T-helper 1 cell treated with Interleukin-12 subunit alpha and Interleukin-12 subunit beta and Interleukin-4 antibody, amounts not matched to agents 30 μg/mL and 1 μg/mL, for 36 hours (primary cell): ENCODE measurements around the gene MMP19.
"Not testable (repeated sequence)": the region's sequence is repeated elsewhere in the genome, so short reads cannot be mapped to it uniquely, and the experiment has no call there.

ENCODE experiments used
- H3K27ac Mint-ChIP-seq: one replicate; pipeline ENCODE4 v1.8.0; 2021; ENCODE audit warnings: mild to moderate bottlenecking, mixed read lengths
- H3K27me3 Mint-ChIP-seq: one replicate; pipeline ENCODE4 v1.8.0; 2021; ENCODE audit warnings: low read depth, mixed read lengths
- H3K36me3 Mint-ChIP-seq: one replicate; pipeline ENCODE4 v1.8.0; 2021; ENCODE audit warnings: low read depth, mixed read lengths
- H3K4me1 Mint-ChIP-seq: one replicate; pipeline ENCODE4 v1.8.0; 2021; ENCODE audit warnings: low read depth, mixed read lengths
- H3K4me3 Mint-ChIP-seq: one replicate; pipeline ENCODE4 v1.8.0; 2021; ENCODE audit warnings: mild to moderate bottlenecking, moderate library complexity, mixed read lengths
- H3K9me3 Mint-ChIP-seq: one replicate; pipeline ENCODE4 v1.8.0; 2021; ENCODE audit warnings: mixed read lengths

Gene MMP19

GRCh38 chr12:55850401-55850800 lies 7.7 kb upstream of the MMP19 start:
- no peaks in the 10 kb centered on the region for H3K9me3 Mint-ChIP-seq
- peaks cover 5% of the 10 kb centered on the region for H3K4me1 Mint-ChIP-seq
- H3K27ac Mint-ChIP-seq = no peak overlapping the region
- H3K36me3 Mint-ChIP-seq = no peaks in the 10 kb centered on the region
- no peak overlapping the region for H3K4me3 Mint-ChIP-seq
- peaks cover 19% of the 10 kb centered on the region for H3K27me3 Mint-ChIP-seq

DNA sequence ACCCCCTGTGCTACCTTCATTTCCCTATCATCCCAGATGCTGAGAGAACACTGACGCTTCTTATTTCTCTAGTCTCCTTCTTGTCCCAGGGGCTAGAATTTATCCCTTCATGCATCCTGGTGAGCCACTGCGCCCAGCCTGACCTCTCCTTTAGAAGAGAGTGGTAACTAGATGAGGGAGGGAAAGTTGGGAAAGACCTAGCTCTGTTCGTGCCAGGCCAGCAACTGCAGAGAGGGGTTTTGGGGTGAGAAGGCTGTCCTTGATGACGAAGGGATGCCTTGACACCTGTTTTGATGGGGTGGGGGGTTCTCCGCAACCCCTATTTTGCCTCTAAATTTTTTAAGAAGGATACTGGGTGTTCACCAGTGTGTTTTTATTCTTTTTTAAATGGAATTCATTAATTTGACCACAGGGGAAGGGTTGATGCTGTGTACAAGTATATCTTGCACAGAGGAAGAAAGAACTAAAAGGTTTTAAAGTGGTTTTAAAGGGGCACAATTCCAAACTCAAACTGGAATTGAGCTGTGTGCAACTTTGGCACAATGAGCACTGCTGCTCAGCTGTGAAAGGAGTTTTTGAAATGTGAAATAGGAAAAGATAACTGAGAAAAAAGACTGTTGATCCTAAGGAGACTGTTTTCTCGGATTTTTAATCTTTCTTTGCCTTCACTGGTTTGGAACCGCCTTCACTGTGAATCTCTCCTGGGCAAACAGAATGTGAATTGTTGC lies 7.0 kb upstream of the MMP19 start:
- Mint-ChIP-seq H3K36me3 (no peaks in the 10 kb centered on the region), H3K27me3 (peaks cover 19% of the 10 kb centered on the region), H3K9me3 (no peaks in the 10 kb centered on the region), H3K4me1 (peaks cover 5% of the 10 kb centered on the region), H3K27ac (no peak overlapping the region), H3K4me3 (no peak overlapping the region)

DNA sequence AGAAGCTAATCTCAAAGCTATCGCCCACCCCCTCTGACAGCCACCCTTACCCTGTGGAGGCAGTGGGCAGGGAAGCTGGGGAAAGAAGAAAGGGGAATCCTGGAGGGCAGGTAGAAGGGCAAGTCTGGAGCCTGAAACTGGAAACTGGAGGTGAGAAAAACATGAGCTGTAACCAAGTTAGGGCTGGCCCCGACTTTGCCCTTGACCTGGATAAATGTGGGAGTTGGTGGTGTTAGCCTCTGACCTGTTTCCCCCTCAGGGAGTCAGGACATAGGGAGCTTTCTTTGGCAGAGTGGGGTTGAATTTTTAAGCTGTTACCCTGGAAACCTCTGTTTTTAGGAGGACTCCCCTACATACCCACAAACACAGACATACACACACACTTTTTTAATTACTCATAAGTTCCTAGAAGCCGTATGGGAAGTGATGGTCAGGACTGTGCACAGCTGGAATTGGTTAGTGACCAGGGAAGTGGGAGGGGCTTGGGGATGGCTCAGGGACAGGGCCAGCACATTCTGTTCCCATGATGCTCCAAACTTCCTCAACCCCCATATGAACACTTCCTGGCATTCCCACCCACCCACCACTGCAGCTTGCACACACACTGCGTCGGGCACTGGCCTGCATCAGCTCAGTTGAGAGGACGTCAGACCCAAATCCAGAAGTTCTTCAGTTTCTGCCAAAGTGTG lies 5.0 kb upstream of the MMP19 start:
- Mint-ChIP-seq H3K4me1 (peaks cover 5% of the 10 kb centered on the region), H3K4me3 (no peak overlapping the region), H3K36me3 (no peaks in the 10 kb centered on the region), H3K27ac (no peak overlapping the region), H3K9me3 (no peaks in the 10 kb centered on the region), H3K27me3 (peaks cover 19% of the 10 kb centered on the region)

GRCh38 chr12:55847033-55847432 lies 4.3 kb upstream of the MMP19 start:
- Mint-ChIP-seq H3K27me3 (peaks cover 14% of the 10 kb centered on the region), H3K9me3 (no peaks in the 10 kb centered on the region), H3K27ac (no peak overlapping the region), H3K4me3 (no peak overlapping the region), H3K4me1 (peaks cover 5% of the 10 kb centered on the region), H3K36me3 (no peaks in the 10 kb centered on the region)

DNA sequence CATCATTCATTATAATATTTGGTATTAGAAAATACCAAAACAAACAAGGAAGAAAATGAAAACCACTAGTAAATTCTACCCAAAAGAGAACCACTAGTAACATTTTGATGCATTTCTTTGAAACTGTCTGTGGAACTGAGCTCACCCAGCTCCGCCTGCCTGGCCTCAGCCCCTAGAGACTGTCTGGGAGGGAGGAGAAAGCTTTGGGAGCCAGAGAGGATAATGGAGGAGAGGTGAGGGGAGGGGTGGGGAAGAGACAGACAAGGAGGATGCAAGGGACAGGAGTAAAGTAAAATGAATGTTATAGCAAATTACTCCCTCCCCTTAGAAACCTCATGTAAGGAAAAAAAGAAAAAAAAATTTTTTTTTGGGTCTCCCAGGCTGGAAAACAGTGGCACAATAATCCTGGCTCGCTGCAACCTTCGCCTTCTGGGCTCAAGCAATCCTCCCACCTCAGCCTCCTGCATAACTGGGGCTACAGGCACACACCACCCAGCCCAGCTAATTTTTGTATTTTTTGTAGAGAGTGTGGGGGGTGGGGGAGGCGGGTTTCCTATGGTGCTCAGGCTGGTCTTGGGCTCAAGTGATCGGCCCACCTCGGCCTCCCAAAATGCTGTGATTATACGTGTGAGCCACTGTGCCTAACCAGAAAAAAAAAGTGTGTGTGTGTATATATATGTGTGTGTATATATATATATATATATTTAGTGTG lies 3.2 kb upstream of the MMP19 start:
- Mint-ChIP-seq H3K36me3 (no peaks in the 10 kb centered on the region), H3K9me3 (no peaks in the 10 kb centered on the region), H3K27ac (no peak overlapping the region), H3K4me1 (peaks cover 5% of the 10 kb centered on the region), H3K27me3 (peaks cover 13% of the 10 kb centered on the region), H3K4me3 (no peak overlapping the region)

GRCh38 chr12:55845361-55845760 lies 2.6 kb upstream of the MMP19 start:
- Mint-ChIP-seq H3K27me3 (peaks cover 10% of the 10 kb centered on the region), H3K27ac (no peak overlapping the region), H3K36me3 (no peaks in the 10 kb centered on the region), H3K4me1 (peaks cover 5% of the 10 kb centered on the region), H3K9me3 (no peaks in the 10 kb centered on the region), H3K4me3 (no peak overlapping the region)

- H3K36me3 Mint-ChIP-seq = no peaks in the 10 kb centered on the region
- no peak overlapping the region for H3K27ac Mint-ChIP-seq
- H3K4me3 Mint-ChIP-seq = no peak overlapping the region
- peaks cover 5% of the 10 kb centered on the region for H3K4me1 Mint-ChIP-seq
- no peaks in the 10 kb centered on the region for H3K9me3 Mint-ChIP-seq
- peaks cover 8% of the 10 kb centered on the region for H3K27me3 Mint-ChIP-seq
These were observed 2.2 kb upstream of the MMP19 start for GRCh38 chr12:55844961-55845360.

DNA sequence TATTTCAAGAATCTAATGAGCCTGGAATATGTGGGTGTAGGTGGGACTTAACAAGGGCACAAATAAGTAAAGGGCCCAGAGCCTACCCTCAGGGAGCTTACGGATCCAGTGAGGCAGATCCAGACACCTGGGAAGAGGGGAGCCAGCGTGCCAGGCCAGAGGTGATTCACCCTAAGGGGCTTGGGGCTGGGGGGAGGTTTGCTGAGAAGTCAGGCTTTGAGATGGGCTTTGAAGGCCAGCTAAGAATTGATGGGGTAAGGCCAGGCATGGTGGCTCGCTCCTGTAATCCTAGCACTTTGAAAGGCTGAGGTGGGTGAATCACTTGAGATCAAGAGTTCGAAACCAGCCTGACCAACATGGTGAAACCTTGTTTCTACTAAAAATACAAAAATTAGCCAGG lies 695 bp upstream of the MMP19 start:
- no peak overlapping the region for H3K4me3 Mint-ChIP-seq
- no peaks in the 10 kb centered on the region for H3K36me3 Mint-ChIP-seq
- peaks cover 3% of the 10 kb centered on the region for H3K27me3 Mint-ChIP-seq
- H3K4me1 Mint-ChIP-seq = peaks cover 4% of the 10 kb centered on the region
- H3K27ac Mint-ChIP-seq = no peak overlapping the region
- H3K9me3 Mint-ChIP-seq = no peaks in the 10 kb centered on the region

DNA sequence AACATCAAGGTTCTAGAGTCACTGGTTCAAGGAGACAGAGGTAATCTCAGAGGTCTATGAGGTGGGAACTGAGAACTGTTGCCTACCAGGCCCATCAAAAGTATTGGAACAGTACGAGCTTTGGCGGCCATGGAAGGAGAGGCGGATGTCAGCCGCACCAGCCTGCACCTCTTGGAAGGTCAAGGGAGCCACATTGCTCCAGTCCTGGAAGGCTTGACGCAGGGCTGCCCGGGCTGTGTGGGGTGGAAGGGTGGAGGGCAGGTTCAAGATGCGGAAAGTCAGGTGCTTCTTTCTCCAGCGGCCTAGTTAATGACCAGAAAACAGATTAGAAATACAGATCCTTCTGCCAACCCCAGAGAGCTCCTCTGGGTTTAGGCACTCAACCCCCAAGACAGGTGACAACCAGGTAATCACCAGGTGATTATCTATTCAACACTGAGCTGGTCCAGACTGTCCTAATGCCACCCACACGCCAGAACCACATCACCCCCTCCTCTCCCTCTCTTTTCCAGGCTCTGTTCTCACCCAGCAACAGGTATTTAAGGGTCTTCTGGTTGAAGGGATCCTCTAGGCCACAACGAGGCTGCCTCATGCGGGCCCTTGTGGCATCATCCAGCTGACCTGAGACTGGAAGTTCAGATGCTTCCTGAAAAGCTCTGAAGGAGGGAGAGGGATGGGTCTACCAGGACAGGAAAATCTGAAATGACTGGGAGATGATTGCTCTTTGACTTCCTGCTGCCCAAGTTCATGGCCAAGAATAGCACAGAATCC lies 2.0 kb downstream of the MMP19 start:
- no peak overlapping the region for H3K4me3 Mint-ChIP-seq
- H3K4me1 Mint-ChIP-seq = no peaks in the 10 kb centered on the region
- peaks cover 3% of the 10 kb centered on the region for H3K27me3 Mint-ChIP-seq
- no peaks in the 10 kb centered on the region for H3K36me3 Mint-ChIP-seq
- H3K9me3 Mint-ChIP-seq = no peaks in the 10 kb centered on the region
- H3K27ac Mint-ChIP-seq = no peak overlapping the region

DNA sequence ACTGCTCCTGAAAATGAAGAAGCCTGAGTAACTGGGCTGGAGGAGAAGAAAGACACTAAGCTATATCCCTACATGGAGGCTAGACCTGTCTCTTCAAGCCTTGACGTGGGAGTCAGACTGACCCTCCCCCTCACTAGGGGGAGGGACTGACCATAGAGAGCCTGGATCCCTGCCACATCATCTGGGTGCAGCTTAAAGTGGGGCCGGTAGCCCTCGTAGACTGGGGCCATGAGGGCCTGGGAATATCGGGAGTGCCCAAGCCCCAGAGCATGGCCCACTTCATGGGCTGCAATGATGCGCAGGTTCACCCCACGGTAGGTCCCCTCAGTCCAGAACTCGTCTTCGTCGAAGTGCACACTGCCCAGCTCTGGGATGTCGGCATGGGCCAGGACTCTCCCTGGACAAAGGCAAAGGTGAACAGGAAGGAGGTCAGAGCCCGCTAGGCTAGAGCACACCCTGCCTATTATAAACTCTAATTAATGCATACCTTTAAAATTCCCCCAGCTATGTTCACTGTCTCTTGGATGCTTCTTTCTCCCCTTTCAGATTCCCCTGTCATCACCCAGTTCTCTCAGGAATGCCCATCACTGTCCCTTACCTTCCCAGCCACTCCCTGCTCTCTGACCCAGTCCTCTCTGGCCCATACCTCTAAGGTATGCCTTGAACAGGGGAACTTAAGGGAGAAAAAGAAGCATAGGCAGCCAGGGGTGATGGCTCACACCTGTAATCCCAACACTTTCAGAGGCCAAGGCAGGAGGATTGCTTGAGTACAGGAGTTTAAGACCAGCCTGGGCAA lies 3.2 kb downstream of the MMP19 start:
- H3K4me1 Mint-ChIP-seq = no peaks in the 10 kb centered on the region
- no peaks in the 10 kb centered on the region for H3K9me3 Mint-ChIP-seq
- H3K27ac Mint-ChIP-seq = no peak overlapping the region
- no peak overlapping the region for H3K4me3 Mint-ChIP-seq
- no peaks in the 10 kb centered on the region for H3K36me3 Mint-ChIP-seq
- peaks cover 3% of the 10 kb centered on the region for H3K27me3 Mint-ChIP-seq

GRCh38 chr12:55838361-55838760 lies 4.4 kb downstream of the MMP19 start:
- Mint-ChIP-seq H3K27me3 (peaks cover 3% of the 10 kb centered on the region), H3K4me1 (peaks cover 3% of the 10 kb centered on the region), H3K9me3 (no peaks in the 10 kb centered on the region), H3K27ac (no peak overlapping the region), H3K4me3 (no peak overlapping the region), H3K36me3 (peaks cover 2% of the 10 kb centered on the region)

DNA sequence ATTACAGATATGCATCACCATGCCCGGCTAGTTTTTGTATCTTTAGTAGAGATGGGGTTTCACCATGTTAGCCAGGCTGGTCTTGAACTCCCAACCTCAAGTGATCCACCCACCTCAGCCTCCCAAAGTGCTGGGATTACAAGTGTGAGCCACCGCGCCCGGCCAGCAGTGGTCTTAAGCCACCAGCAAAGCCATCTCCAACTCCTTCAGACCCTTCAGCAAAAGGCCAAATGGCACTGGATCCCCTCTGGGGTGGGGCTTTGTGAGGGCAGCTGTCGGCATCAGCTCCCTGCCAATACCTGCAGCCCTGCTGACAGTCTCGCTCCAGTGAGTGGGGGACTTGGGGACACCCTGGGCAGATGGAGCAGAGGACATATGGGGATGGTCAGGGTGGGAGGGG lies 8.3 kb downstream of the MMP19 start:
- not testable (repeated sequence) for H3K36me3 Mint-ChIP-seq, H3K9me3 Mint-ChIP-seq, H3K4me3 Mint-ChIP-seq, H3K27me3 Mint-ChIP-seq, H3K27ac Mint-ChIP-seq
- peaks cover 15% of the 10 kb centered on the region for H3K4me1 Mint-ChIP-seq

GRCh38 chr12:55833056-55833455 lies 9.7 kb downstream of the MMP19 start:
- H3K9me3 Mint-ChIP-seq = no peaks in the 10 kb centered on the region
- peak overlapping the region; percentile 25 for H3K4me3 Mint-ChIP-seq
- no peaks in the 10 kb centered on the region for H3K27me3 Mint-ChIP-seq
- peaks cover 7% of the 10 kb centered on the region for H3K36me3 Mint-ChIP-seq
- peak overlapping the region; percentile 71 for H3K27ac Mint-ChIP-seq
- H3K4me1 Mint-ChIP-seq = peaks cover 18% of the 10 kb centered on the region

DNA sequence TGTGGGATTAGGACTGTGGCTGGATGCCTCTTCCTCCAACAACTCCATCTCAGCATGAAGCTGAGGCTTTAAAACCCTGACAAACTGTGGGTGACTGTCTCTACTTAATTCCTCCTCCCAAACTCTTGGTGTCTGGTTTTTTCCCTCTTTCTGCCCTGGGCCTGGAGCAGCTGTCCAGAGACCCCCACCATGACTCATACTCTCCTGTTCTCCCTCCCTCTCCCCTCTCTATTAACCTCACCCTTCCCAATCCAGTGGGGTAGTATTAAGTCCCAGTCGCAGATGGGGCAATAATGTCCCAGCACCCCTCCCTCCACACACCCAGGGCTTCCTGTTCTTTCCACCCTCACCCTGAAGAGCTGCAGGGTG lies 11.3 kb downstream of the MMP19 start:
- Mint-ChIP-seq H3K9me3 (no peaks in the 10 kb centered on the region), H3K4me1 (peaks cover 28% of the 10 kb centered on the region)

More for the DNA sequence above, 11.3 kb downstream of the MMP19 start:
- Mint-ChIP-seq H3K4me3 (peak overlapping the region; percentile 99), H3K27ac (peak overlapping the region; percentile 58), H3K36me3 (peaks cover 17% of the 10 kb centered on the region), H3K27me3 (no peaks in the 10 kb centered on the region)
